Stimulated activated CD8-positive, alpha-beta memory T cell treated with anti-CD3 and anti-CD28 coated beads, Interleukin-15, amount 100 ng/mL, for 1 hour (primary cell): Measurements from ENCODE around the gene ODAPH.

Experiments
- DNase-seq: peaks from one replicate; pipeline ENCODE4 v3.0.0-alpha.2; 2020; ENCODE audit warnings: low read depth

Gene ODAPH

DNA sequence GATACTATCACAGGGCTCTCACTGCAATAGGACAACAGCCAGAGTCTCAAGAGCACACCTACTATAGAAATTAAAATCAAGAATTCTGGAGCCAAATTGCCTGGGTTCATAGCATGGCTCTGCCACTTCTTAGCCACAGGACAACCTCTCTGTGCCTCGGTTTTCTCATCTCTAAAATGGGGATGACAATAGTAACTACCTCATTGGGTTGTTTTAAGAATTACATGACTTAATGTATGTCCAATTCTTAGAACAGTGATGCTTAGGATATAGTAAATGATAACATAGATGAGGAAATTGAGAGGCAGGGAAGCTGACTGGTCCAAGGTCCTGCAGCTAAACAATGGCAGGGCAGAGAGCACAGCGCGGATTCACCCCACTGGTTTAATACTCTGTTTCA is 11.0 kb upstream of the ODAPH start:
- DNase-seq: no peak

DNA sequence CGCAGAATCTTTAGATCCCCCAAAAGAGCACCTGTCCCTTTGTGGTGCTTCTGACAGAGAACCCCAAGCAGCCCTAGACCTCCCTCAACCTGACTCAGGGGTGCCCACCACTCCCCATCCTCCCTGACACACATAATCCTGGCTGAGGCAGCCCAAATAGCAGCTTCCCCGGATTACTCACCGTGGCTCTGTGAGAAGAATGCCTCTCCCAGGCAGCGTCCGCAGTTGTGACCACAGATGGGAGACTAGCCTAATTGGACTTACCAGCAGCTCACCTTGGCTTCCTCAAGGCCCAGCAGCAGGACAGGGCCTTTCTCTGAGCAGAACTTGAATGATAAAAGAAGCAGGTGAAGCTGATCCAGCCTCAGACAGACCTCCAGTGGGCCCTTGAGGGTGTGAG is 10.3 kb upstream of the ODAPH start:
- no peak for DNase-seq

GRCh38 chr4:75547647-75548387 is 8.0 kb upstream of the ODAPH start:
- DNase-seq: no peak

DNA sequence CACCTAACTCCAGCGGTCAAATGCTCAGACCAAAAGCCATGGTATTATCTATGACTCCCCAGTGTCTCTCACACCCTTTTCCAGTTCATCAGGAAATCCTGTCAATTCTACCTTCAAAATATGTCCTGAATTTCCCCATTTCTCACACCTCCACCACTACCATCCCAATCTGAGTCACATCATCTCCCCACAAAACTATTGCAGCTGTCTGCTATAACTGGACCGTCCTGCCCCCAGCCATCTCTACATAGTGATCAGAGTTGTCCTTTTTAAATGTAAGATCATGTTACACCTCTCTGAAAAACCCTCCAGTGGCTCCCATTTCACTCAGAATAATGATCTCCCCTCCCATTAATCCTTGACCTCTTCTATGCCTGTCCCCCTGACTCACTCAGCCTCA is 6.8 kb upstream of the ODAPH start:
- DNase-seq: no peak

DNA sequence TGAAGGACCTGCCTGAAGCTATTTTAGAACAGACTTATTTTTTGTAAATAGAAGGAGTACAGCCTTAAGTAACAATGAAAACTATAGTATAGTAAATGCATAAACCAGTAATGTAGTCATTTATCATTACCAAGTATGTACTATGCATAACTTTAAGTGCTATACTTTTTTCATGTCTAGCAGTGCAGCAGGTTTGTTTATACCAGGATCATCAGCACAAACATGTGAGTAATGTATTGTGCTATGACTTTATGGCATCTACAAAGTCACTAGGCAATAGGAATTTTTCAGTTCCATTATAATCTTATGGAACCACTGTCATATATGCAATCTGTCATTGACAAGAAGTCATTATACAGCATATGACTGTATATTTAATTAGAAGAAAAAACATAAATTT is 3.4 kb upstream of the ODAPH start:
- no peak for DNase-seq

DNA sequence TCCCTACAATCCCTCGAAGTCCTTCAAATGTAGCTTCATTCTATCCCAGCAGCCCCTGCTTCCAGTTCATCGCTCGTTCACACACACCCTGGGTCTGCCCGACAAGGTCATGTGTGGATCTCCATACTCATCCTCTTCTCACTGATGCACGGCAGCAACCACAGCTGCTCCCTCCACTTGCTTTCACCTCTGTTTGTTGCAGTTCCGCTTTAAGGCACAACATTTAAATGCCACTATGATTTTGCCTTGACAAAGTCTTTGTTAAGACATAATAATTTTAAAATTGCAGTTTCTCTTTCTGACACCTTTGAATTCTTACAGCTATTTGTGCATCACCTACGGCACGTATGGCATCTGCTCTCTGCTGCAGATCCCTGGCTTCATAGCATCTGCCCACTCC is 1.8 kb downstream of the ODAPH start:
- DNase-seq: no peak

GRCh38 chr4:75561789-75562188 is 5.9 kb downstream of the ODAPH start:
- no peak for DNase-seq

DNA sequence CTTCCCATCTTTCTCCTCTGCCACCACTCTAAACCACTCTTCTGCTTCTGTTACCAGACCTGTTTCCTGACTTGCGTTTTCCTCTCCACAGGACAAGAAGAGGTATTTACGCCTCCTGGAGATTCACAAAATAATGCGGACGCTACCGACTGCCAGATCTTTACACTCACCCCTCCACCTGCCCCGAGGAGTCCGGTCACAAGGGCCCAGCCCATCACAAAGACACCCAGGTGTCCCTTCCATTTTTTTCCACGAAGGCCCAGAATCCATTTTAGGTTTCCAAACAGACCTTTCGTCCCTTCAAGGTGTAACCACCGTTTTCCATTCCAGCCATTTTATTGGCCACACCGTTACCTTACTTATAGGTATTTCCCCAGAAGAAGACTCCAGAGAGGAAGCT is 8.2 kb downstream of the ODAPH start:
- no peak for DNase-seq

GRCh38 chr4:75565481-75565880 is 9.6 kb downstream of the ODAPH start:
- DNase-seq: no peak

- DNase-seq: no peak
Observed at GRCh38 chr4:75566911-75567310, 11.0 kb downstream of the ODAPH start.

GRCh38 chr4:75567725-75568124 is 11.9 kb downstream of the ODAPH start:
- no peak for DNase-seq

DNA sequence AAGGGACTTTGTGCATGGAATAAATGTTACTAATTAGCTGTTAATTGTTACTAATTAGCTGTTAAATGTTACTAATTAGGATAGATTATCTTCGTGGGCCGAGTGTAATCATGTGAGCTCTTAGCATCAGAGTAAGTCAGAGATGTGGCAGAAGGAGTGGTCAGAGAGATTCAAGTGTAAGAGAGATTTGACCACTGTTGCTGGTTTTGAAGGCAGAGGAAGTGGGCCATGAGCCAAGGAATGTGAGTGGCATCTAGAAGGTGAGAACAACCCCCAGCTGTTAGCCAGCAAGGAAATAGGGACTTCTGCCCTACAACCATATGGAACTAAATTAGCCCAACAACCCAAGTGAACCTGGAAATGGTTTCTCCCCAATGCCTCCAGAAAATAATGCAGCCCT is 28.2 kb downstream of the ODAPH start:
- DNase-seq: no peak

GRCh38 chr4:75593393-75593792 is 37.5 kb downstream of the ODAPH start:
- DNase-seq: no peak

GRCh38 chr4:75596061-75596460 is 40.2 kb downstream of the ODAPH start:
- no peak for DNase-seq

DNA sequence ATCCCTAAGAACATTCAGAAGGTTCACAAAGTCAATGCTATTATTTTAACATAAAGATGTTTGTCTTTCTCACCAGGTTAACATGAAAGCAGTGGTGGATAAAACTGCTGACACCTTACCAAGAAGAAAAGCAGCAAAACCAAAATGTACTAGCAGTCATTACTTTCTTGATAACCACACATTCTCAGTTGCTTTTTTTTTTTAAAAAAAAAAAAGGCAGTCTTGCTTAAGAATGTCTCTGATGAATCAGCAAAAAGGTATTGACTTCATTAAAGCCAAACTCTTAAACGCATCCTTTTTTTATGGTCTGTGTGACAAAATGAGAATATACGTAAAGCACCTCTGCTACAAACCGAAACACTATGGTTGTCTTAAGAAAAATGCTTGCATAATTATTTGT is 42.5 kb downstream of the ODAPH start:
- DNase-seq: no peak

GRCh38 chr4:75599647-75600046 is 43.8 kb downstream of the ODAPH start:
- no peak for DNase-seq

DNA sequence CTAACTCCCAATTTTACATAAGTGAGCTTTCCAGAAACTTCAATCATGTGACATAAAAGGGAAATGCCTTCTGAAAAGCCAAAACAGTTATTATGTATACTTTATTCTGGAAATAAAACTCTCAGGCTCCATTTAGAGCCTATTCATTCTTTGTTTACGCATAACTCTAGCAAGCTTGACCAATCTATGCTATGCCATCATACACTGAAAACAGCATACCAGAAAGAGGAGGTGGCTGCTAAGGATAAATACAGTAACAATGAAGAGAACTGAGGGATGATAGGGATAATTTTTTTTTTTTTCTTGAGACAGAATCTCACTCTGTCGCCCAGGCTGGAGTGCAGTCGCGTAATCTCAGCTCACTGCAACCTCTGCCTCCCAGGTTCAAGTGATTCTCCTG is 50.1 kb downstream of the ODAPH start:
- DNase-seq: no peak

DNA sequence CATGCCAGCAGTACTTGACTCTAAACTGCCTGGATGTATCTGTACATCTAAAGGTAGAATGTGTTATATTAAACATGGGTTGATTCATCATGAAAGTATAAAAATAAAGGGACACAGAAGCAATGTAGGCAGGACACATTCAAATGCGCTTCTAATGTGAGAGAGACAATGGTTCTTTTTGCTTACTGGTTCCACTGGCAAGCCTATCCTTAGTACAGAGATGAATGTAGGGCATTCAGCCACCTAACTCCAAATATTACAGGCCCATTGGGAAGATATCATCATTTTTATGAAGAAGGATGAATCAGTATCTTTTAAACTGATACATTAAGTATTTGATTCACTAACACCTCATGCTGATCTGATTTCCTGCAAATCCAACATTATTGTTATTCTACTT is 56.4 kb downstream of the ODAPH start:
- DNase-seq: no peak
